SH-SY5Y (cell line): ENCODE results near the gene TACC2.

Experiments used
- GATA2 ChIP-seq: IDR thresholded peaks from 2 replicates; pipeline ENCODE4 v1.6.1; 2011; ENCODE audit warnings: mild to moderate bottlenecking, low read depth, low read length
- GATA3 ChIP-seq: IDR thresholded peaks from 2 replicates; pipeline ENCODE4 v1.6.1; 2011; ENCODE audit warnings: low read depth, mild to moderate bottlenecking, low read length, moderate library complexity

TACC2 gene

DNA sequence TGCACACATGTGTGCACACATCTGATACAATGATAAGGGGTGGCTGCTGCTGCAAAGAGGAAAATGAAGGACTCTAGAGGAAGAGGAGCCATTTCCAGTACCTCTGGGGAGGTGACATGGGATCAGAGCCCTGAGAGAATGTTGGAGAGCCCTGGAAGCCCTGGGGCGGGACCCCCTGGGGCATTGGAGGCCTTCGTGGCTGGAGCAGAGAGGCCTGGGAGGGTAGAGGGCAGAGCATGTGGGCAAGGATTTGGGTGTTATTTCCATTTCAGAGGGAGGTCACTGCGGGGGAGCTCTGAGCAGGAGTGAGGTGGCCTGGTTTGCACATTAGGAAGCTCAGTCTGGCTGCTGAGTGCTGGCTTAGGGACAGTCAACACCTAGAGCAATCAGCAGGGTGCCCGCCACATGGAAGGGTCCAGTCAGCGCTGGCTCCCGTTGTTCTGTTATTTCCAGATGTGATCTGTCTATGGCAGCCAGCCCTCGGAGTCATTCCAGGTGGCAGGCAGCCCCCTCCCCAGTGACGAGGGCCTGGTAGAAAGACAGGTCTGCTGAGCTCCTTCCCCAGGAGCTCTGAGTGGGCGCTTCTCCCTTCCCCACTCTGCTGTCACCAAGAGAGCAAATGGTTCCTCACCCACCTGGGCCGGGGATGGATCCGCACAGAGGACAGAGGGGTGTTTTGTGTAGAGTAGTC is 258.0 kb downstream of the TACC2 start:
- no peak for TF ChIP-seq GATA2
- no peak for TF ChIP-seq GATA3

DNA sequence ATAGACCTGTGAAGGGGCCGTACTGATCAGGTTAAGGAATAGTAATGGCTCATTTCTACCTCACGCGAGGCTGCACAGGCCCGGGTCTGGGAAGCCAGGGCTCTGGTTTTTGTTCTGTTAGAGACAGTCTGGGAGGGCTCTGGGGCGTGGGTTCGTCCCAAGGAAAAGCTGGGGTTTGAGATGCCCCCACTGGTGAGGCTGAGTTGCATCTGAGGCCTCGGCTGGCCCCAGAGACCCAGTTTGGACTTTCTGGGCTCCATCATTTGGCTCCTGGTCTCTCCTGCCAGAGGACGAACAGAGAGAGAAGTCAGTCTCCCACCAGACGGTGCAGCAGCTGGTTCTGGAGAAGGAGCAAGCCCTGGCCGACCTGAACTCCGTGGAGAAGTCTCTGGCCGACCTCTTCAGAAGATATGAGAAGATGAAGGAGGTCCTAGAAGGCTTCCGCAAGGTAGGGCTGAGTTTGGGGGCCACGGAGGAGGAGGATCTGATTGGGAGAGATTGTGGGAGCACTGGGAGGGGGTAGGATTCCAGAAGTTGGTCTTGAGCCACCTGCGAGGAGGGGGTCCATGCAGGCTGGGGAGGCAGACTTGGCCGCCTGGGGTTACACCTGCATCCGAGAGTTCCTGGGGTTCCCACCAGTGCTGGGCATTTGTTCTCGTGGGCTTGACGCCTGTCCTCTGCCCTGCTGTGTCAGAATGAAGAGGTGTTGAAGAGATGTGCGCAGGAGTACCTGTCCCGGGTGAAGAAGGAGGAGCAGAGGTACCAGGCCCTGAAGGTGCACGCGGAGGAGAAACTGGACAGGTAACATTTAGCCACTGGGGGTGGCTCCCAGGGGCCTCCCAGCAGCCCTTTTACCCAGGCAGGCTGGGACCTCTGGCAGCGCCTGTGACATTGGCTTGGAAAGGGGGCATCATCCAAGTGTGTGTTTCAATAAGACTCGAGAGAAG is 259.7 kb downstream of the TACC2 start:
- TF ChIP-seq GATA2 (no peak), GATA3 (no peak)

DNA sequence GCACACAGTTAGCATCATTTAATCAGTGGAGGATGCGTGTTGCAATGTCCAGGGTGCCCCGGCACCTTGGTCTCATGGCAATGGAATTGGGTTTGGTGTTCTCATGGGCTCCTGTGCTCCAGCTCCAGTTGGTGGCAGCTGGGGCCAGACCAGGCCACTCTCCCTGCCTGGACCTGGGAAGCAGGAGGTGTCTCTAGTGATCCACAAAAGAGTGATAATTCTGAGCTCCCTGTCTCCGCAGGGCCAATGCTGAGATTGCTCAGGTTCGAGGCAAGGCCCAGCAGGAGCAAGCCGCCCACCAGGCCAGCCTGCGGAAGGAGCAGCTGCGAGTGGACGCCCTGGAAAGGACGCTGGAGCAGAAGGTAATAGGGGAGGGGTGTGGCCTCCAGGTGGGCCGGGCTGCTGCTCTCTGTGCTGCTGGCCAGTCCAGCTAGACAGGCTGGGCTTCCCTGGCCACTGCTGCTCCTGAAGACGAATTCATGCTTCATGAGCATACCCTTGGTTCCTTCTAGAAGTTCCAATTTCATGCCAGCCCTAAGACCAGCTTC is 260.4 kb downstream of the TACC2 start:
- TF ChIP-seq GATA3 (no peak), GATA2 (no peak)

DNA sequence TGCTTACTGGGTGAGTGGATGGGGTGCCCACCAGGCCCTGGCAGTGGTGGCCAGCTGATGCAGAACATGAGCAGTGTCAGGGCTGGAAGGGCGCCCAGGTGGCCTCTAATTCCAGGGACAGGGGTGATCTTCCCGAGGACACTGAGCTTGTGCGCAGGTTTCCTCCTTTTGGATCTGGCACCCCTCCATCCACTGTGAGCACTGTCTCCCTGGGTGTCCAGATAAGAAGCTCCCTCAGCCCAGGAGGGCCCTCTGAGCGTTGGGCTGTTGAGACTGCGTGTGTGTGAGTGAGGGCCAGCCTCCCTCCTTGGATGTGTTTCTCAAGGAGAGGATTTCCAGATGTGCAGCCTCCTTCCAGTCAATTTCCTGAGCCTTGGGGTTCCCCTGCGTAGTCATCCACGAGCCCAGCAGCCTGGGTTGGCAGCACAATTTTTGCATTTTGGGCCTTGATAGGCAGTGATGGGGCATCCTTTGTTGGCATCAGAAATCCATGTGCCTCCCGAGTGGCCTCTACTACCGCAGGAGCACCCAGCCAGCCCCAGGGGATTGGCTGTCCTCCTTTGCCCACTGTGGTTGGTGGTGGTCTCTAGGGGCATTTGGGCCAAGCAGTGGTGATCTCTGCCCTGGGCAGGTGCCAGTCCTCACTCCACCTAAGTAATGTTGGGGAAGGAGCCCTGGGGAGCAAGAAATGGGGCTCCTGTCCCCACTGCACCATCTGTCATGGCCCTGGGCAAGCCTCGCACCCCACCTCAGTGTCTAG is 261.2 kb downstream of the TACC2 start:
- TF ChIP-seq GATA3 = no peak
- no peak for TF ChIP-seq GATA2

- TF ChIP-seq GATA3 (no peak), GATA2 (no peak)
These were observed 262.7 kb downstream of the TACC2 start for GRCh38 chr10:122251459-122252255.

DNA sequence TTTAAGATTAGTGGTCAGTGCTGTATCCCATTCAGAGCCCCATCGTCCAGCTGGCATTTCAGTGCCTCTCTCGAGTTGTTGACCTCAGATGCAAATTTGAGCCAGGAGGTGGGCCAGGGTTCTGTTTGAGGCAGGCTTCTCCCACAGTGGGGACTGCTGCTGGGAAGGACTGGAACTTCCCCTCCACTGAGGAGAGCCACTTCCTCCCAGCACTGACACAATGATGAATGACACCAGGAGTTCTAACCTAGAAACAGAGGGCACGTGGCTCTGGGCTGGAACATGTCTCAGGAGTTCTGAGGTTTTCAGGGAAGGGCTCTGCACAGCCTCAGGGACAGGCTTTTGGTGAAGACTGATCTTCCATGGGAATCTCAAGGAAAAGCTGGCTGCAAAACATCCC is 263.8 kb downstream of the TACC2 start:
- no peak for TF ChIP-seq GATA3
- TF ChIP-seq GATA2 = no peak

- no peak for TF ChIP-seq GATA3
- TF ChIP-seq GATA2 = no peak
These were observed 264.6 kb downstream of the TACC2 start for GRCh38 chr10:122253605-122254004.

DNA sequence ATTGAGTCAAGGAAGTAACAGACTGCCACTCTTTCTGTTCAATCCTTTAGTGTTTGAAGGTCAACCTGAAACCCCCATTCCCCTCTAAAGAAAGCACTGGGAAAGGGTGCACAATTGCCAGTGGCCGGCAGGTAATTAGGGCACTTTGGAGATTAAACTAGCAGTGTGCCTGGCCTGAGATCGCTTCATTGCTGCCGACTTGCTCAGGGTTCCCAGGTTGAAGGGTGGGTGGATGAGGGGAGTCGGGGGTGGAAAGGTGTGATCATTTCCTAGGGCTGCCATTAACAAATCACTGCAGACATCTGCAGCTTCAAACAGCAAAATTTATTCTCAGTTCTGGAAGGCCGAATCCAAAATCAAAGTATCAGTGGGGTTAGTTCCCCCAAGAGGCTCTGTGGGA is 265.9 kb downstream of the TACC2 start:
- TF ChIP-seq GATA3 (no peak), GATA2 (no peak)

DNA sequence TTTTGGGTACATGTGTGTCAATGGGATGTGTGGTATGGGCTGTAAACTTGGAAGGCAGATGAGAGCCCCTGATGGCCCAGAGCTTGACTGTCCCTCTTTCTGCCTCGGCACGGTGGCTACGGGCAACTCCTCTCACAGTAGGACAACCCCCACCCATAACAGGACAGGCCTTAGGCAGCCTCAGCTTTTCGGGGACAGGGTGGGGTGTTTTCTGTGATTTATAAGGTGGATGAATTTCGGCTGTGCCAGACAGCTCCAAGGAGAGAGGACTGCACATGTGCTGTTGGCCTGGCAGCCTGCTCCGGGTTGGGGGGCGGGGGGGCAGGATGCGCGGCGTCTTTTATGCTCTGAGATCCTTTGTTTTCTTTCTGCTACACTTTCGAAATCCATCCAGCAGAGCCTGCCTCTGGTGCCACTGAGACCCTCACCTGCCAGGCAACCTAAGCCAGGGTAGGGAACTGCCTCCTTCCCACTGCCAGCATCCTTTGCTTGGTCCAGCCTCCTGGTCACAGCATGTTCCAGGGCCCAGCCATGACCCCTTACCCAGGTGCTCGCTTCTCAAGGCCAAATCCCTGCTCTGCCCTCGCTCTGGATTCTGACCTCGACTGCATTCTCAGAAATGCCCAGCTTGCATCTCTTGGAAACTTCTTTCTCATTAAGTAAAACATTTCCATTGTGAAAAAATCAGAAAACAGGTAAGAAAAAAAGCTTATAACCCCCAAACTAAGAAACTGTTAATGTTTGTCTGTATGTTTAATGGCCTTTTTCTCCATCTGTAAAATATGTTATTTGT is 266.7 kb downstream of the TACC2 start:
- TF ChIP-seq GATA2 (no peak), GATA3 (no peak)

DNA sequence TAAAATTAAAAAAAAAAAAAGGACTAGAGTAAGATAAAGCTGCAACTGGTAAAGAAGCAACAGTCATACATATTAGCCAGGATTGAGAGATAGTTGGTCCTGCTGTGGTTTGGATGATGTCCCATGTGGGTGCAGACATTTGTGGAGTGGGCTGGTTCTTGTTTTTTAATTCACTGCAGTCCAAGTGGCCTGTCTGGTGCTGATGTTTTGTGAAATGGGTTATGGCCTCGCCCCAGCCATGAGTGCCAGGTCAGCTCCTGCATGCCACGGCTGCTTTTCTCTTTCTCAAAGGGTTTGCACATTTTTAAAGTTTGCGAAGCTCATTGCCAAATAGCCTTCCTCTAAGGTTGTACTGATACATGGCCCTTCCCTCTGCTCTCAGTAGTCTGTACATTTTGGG is 268.1 kb downstream of the TACC2 start:
- TF ChIP-seq GATA3 (no peak), GATA2 (no peak)

- TF ChIP-seq GATA2 (no peak), GATA3 (no peak)
These were observed 269.4 kb downstream of the TACC2 start for GRCh38 chr10:122258136-122259074.
